ENCODE data around the gene ACAP2. TPM values are rescaled to one million over a fixed set of nuclear protein-coding genes. Genes with fewer than 3 reads are reported as not detected.

ACAP2 gene
- total and polyA plus RNA-seq, 2 experiments from 2014 or later: 45.6 to 104 TPM

GRCh38 chr3:195319060-195319459 lies 123.8 kb downstream of the ACAP2 start:
- no peak for TF ChIP-seq ZNF114 (CRISPR knock-in tag; IDR thresholded peaks at IDR 0.05)
- no peak for TF ChIP-seq ZNF331 (CRISPR knock-in tag; IDR thresholded peaks at IDR 0.05; ENCODE audit: low read depth)
- no peak for TF ChIP-seq NANOG (IDR thresholded peaks at IDR 0.05; ENCODE audit: borderline replicate concordance)
- no peak for TF ChIP-seq STAT1 (IDR thresholded peaks at IDR 0.05; ENCODE audit: unreplicated experiment)
- TF ChIP-seq EZH2phosphoT487 (IDR thresholded peaks at IDR 0.05; ENCODE audit: unreplicated experiment): no peak
- no peak for TF ChIP-seq ETS1 (IDR thresholded peaks at IDR 0.05)
- H3K27me3 ChIP-seq (ENCODE audit: insufficient read depth): no peaks in the 10 kb centered on the region
- H3F3A ChIP-seq (replicated peaks; ENCODE audit: low read depth): no peaks in the 10 kb centered on the region
- no peaks in the 10 kb centered on the region for H3K9me2 ChIP-seq (ENCODE audit: insufficient read depth)
- Mint-ChIP-seq H3K27ac (no peak overlapping the region), H3K4me3 (no peak overlapping the region), H3K4me1 (no peaks in the 10 kb centered on the region), H3K9me3 (peaks cover 29% of the 10 kb centered on the region), H3K36me3 (ENCODE audit: low read depth) (peaks cover 44% of the 10 kb centered on the region), H3K27me3 (ENCODE audit: insufficient read depth, low read depth, poor library complexity) (no peaks in the 10 kb centered on the region)
- H3K27ac ChIP-seq (ENCODE audit: low read depth): no peak overlapping the region
- peak; percentile 5 for DNase-seq (ENCODE audit: low spot score)
- H2AFZ ChIP-seq: no peak overlapping the region
- H3K79me2 ChIP-seq (replicated peaks; ENCODE audit: insufficient read depth): no peaks in the 10 kb centered on the region
- peaks cover 22% of the 10 kb centered on the region for H3K36me3 ChIP-seq (ENCODE audit: insufficient read depth)
- H3K4me2 ChIP-seq: no peak overlapping the region
- H4K20me1 ChIP-seq (replicated peaks; ENCODE audit: insufficient read depth): no peaks in the 10 kb centered on the region; the same call in 1 of the 2 replicates
- H3K4me1 ChIP-seq (ENCODE audit: insufficient read depth): no peaks in the 10 kb centered on the region
- H3K4me3 ChIP-seq: no peak overlapping the region
- ATAC-seq: no peak

- Mint-ChIP-seq H3K4me1 (no peaks in the 10 kb centered on the region), H3K27me3 (ENCODE audit: insufficient read depth, low read depth, poor library complexity) (no peaks in the 10 kb centered on the region), H3K4me3 (no peak overlapping the region), H3K9me3 (no peaks in the 10 kb centered on the region; the same call in 2 of the 3 replicates), H3K36me3 (ENCODE audit: low read depth) (peaks cover 2% of the 10 kb centered on the region), H3K27ac (no peak overlapping the region)
- Histone ChIP-seq H3K27ac (ENCODE audit: low read depth) (no peak overlapping the region), H3K79me2 (replicated peaks; ENCODE audit: insufficient read depth) (no peaks in the 10 kb centered on the region), H4K20me1 (replicated peaks; ENCODE audit: insufficient read depth) (no peaks in the 10 kb centered on the region; the same call in 1 of the 2 replicates), H3K4me1 (ENCODE audit: insufficient read depth) (no peaks in the 10 kb centered on the region), H3K27me3 (ENCODE audit: insufficient read depth) (no peaks in the 10 kb centered on the region), H3K4me3 (no peak overlapping the region), H3K9me2 (ENCODE audit: insufficient read depth) (no peaks in the 10 kb centered on the region), H3F3A (replicated peaks; ENCODE audit: low read depth) (no peaks in the 10 kb centered on the region), H2AFZ (no peak overlapping the region), H3K4me2 (no peak overlapping the region), H3K36me3 (ENCODE audit: insufficient read depth) (no peaks in the 10 kb centered on the region)
- ATAC-seq: no peak
- no peak for DNase-seq (ENCODE audit: low spot score)
- TF ChIP-seq JUNB (IDR thresholded peaks at IDR 0.05; ENCODE audit: unreplicated experiment) (no peak), CREB1 (CRISPR knock-in tag; IDR thresholded peaks at IDR 0.05; ENCODE audit: low read depth) (no peak), ZNF331 (CRISPR knock-in tag; IDR thresholded peaks at IDR 0.05; ENCODE audit: low read depth) (no peak), POLR2AphosphoS5 (IDR thresholded peaks at IDR 0.05; ENCODE audit: low read depth) (no peak), ZNF462 (CRISPR knock-in tag; IDR thresholded peaks at IDR 0.05) (no peak)
- TF ChIP-seq, protein P1, sequence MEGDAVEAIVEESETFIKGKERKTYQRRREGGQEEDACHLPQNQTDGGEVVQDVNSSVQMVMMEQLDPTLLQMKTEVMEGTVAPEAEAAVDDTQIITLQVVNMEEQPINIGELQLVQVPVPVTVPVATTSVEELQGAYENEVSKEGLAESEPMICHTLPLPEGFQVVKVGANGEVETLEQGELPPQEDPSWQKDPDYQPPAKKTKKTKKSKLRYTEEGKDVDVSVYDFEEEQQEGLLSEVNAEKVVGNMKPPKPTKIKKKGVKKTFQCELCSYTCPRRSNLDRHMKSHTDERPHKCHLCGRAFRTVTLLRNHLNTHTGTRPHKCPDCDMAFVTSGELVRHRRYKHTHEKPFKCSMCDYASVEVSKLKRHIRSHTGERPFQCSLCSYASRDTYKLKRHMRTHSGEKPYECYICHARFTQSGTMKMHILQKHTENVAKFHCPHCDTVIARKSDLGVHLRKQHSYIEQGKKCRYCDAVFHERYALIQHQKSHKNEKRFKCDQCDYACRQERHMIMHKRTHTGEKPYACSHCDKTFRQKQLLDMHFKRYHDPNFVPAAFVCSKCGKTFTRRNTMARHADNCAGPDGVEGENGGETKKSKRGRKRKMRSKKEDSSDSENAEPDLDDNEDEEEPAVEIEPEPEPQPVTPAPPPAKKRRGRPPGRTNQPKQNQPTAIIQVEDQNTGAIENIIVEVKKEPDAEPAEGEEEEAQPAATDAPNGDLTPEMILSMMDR (conservative IDR thresholded peaks at IDR 0.05; ENCODE audit: low read depth in 2 of 2): no peak
Observed at GRCh38 chr3:195312714-195313113, 130.1 kb downstream of the ACAP2 start.
